ENCODE results near the gene TMEM145.

The TMEM145 gene

GRCh38 chr19:42280815-42281145 lies 32.3 kb upstream of the TMEM145 start:
- Histone ChIP-seq H4K20me1 (ENCODE audit: insufficient read depth, low read length, poor library complexity, severe bottlenecking) (peaks cover 13% of the 10 kb centered on the region), H3F3A (ENCODE audit: low read depth) (peaks cover 5% of the 10 kb centered on the region; the same call in 1 of the 2 replicates), H3K4me2 (ENCODE audit: low read depth, low read length, poor library complexity, severe bottlenecking) (peak overlapping the region; percentile 87), H3K36me3 (ENCODE audit: insufficient read depth, low read length) (no peaks in the 10 kb centered on the region), H3K4me1 (ENCODE audit: insufficient read depth, low read length, poor library complexity, severe bottlenecking) (peaks cover 47% of the 10 kb centered on the region), H3K27me3 (ENCODE audit: insufficient read depth, low read length, poor library complexity, severe bottlenecking) (no peaks in the 10 kb centered on the region), H3K79me2 (ENCODE audit: insufficient read depth, low read length) (peaks cover 28% of the 10 kb centered on the region), H3K9me3 (ENCODE audit: insufficient read depth, low read depth, low read length) (no peaks in the 10 kb centered on the region), H3K4me3 (ENCODE audit: low read length, poor library complexity, severe bottlenecking) (peak overlapping the region; percentile 74), H3K9ac (ENCODE audit: low read depth, low read length, poor library complexity, severe bottlenecking) (peak overlapping the region; percentile 76), H2AFZ (ENCODE audit: low read length) (peak overlapping the region; percentile 37; the same call in 1 of the 2 replicates), H3K9me2 (replicated peaks; ENCODE audit: low read depth, low read length) (no peaks in the 10 kb centered on the region)
- TF ChIP-seq EZH2phosphoT487 (IDR thresholded peaks at IDR 0.05; ENCODE audit: borderline replicate concordance) = no peak
- no peak for TF ChIP-seq CTCF (conservative IDR thresholded peaks at IDR 0.05; ENCODE audit: low read length)

GRCh38 chr19:42281146-42281826 lies 31.8 kb upstream of the TMEM145 start:
- H3K4me1 ChIP-seq (ENCODE audit: insufficient read depth, low read length, poor library complexity, severe bottlenecking) = peaks cover 52% of the 10 kb centered on the region
- H3K27me3 ChIP-seq (ENCODE audit: insufficient read depth, low read length, poor library complexity, severe bottlenecking) = no peaks in the 10 kb centered on the region
- H3F3A ChIP-seq (ENCODE audit: low read depth) = peaks cover 5% of the 10 kb centered on the region; the same call in 1 of the 2 replicates
- peak overlapping the region; percentile 87 for H3K4me2 ChIP-seq (ENCODE audit: low read depth, low read length, poor library complexity, severe bottlenecking)
- H3K9me3 ChIP-seq (ENCODE audit: insufficient read depth, low read depth, low read length) = no peaks in the 10 kb centered on the region
- TF ChIP-seq EZH2phosphoT487 (IDR thresholded peaks at IDR 0.05; ENCODE audit: borderline replicate concordance) = no peak
- TF ChIP-seq CTCF (conservative IDR thresholded peaks at IDR 0.05; ENCODE audit: low read length) = no peak
- peak overlapping the region; percentile 74 for H3K4me3 ChIP-seq (ENCODE audit: low read length, poor library complexity, severe bottlenecking)
- peaks cover 17% of the 10 kb centered on the region for H4K20me1 ChIP-seq (ENCODE audit: insufficient read depth, low read length, poor library complexity, severe bottlenecking)
- H3K9me2 ChIP-seq (replicated peaks; ENCODE audit: low read depth, low read length) = no peaks in the 10 kb centered on the region
- H3K79me2 ChIP-seq (ENCODE audit: insufficient read depth, low read length) = peaks cover 33% of the 10 kb centered on the region
- peak overlapping the region; percentile 76 for H3K9ac ChIP-seq (ENCODE audit: low read depth, low read length, poor library complexity, severe bottlenecking)
- no peak overlapping the region for H2AFZ ChIP-seq (ENCODE audit: low read length)
- no peaks in the 10 kb centered on the region for H3K36me3 ChIP-seq (ENCODE audit: insufficient read depth, low read length)

- H3K9me2 ChIP-seq (replicated peaks; ENCODE audit: low read depth, low read length) = no peaks in the 10 kb centered on the region
- peaks cover 54% of the 10 kb centered on the region for H3K4me1 ChIP-seq (ENCODE audit: insufficient read depth, low read length, poor library complexity, severe bottlenecking)
- no peak overlapping the region for H2AFZ ChIP-seq (ENCODE audit: low read length)
- no peaks in the 10 kb centered on the region for H3K9me3 ChIP-seq (ENCODE audit: insufficient read depth, low read depth, low read length)
- H3K27me3 ChIP-seq (ENCODE audit: insufficient read depth, low read length, poor library complexity, severe bottlenecking) = no peaks in the 10 kb centered on the region
- peaks cover 39% of the 10 kb centered on the region for H3K79me2 ChIP-seq (ENCODE audit: insufficient read depth, low read length)
- peaks cover 5% of the 10 kb centered on the region; the same call in 1 of the 2 replicates for H3F3A ChIP-seq (ENCODE audit: low read depth)
- H3K4me2 ChIP-seq (ENCODE audit: low read depth, low read length, poor library complexity, severe bottlenecking) = peak overlapping the region; percentile 87
- TF ChIP-seq EZH2phosphoT487 (IDR thresholded peaks at IDR 0.05; ENCODE audit: borderline replicate concordance) (no peak), CTCF (conservative IDR thresholded peaks at IDR 0.05; ENCODE audit: low read length) (no peak)
- H3K4me3 ChIP-seq (ENCODE audit: low read length, poor library complexity, severe bottlenecking) = peak overlapping the region; percentile 74
- H3K9ac ChIP-seq (ENCODE audit: low read depth, low read length, poor library complexity, severe bottlenecking) = peak overlapping the region; percentile 76
- H4K20me1 ChIP-seq (ENCODE audit: insufficient read depth, low read length, poor library complexity, severe bottlenecking) = peaks cover 20% of the 10 kb centered on the region
- H3K36me3 ChIP-seq (ENCODE audit: insufficient read depth, low read length) = peaks cover 3% of the 10 kb centered on the region; the same call in 1 of the 2 replicates
These were observed 31.0 kb upstream of the TMEM145 start for GRCh38 chr19:42281827-42282762.

All from Loucy (cell line).